Measurements from ENCODE around the gene OR6C2. TPM values are rescaled to one million over a fixed set of nuclear protein-coding genes. Genes with fewer than 3 reads are reported as not detected.

Gene OR6C2
- total RNA-seq, 1 experiment from 2014 or later, result not detected

GRCh38 chr12:55400229-55400628, 43.6 kb upstream of the OR6C2 start, which contains the start of gene OR6C65:
TSS of gene OR6C65 (plus strand) at chr12:55400529. CDS start at chr12:55400529, 0 bp downstream.
- no CpG with 5 or more reads among the region's 1 CpG for WGBS (ENCODE audit: extremely low coverage, insufficient read length, low lambda C conversion rate)
- Histone ChIP-seq H3K18ac (ENCODE audit: insufficient read length, low read depth, low read length) (no peak within 1 kb of the TSS), H2BK5ac (ENCODE audit: insufficient read length, low read length) (no peak within 1 kb of the TSS), H3K4ac (ENCODE audit: low read depth, low read length) (no peak within 1 kb of the TSS), H3K56ac (ENCODE audit: insufficient read length, low read depth, low read length) (no peak within 1 kb of the TSS), H2AFZ (ENCODE audit: low read length) (no peak within 1 kb of the TSS), H3K23me2 (ENCODE audit: insufficient read length, low read depth, low read length, poor library complexity, severe bottlenecking) (no peaks in the 10 kb centered on the region), H3K27me3 (ENCODE audit: insufficient read depth, low read length) (no peaks in the 10 kb centered on the region), H3K14ac (ENCODE audit: insufficient read depth, low read length) (no peak within 1 kb of the TSS), H3K23ac (ENCODE audit: insufficient read length, low read depth, low read length) (no peak within 1 kb of the TSS), H2BK12ac (ENCODE audit: insufficient read length, low read depth, low read length) (no peak within 1 kb of the TSS), H3K79me2 (ENCODE audit: insufficient read depth, low read length) (no peaks in the 10 kb centered on the region), H4K91ac (ENCODE audit: insufficient read length, low read depth, low read length) (no peak within 1 kb of the TSS), H3K4me1 (ENCODE audit: insufficient read depth, low read length) (no peaks in the 10 kb centered on the region), H4K8ac (replicated peaks; ENCODE audit: insufficient read length, low read depth, low read length) (no peak within 1 kb of the TSS), H3K9me3 (ENCODE audit: control insufficient read depth, low read depth, low read length) (no peaks in the 10 kb centered on the region), H2BK15ac (ENCODE audit: low read depth, low read length) (no peak within 1 kb of the TSS), H3K4me2 (ENCODE audit: insufficient read depth, insufficient read length, low read length) (no peak within 1 kb of the TSS), H3K27ac (ENCODE audit: insufficient read length, low read depth, low read length) (no peak within 1 kb of the TSS), H3K9ac (ENCODE audit: extremely low read depth, insufficient read length, low read length) (no peak within 1 kb of the TSS), H3T11ph (ENCODE audit: low read length) (no peak within 1 kb of the TSS), H2AK5ac (ENCODE audit: insufficient read length, low read length) (no peak within 1 kb of the TSS), H4K20me1 (ENCODE audit: control insufficient read depth, insufficient read depth, insufficient read length) (no peaks in the 10 kb centered on the region), H3K79me1 (ENCODE audit: insufficient read depth, low read depth, low read length, poor library complexity, severe bottlenecking) (no peaks in the 10 kb centered on the region), H2BK20ac (ENCODE audit: low read depth, low read length, poor library complexity, severe bottlenecking) (no peak within 1 kb of the TSS), H2BK120ac (ENCODE audit: low read depth, low read length, poor library complexity, severe bottlenecking) (no peak within 1 kb of the TSS), H4K5ac (ENCODE audit: insufficient read length, low read depth, low read length) (no peak within 1 kb of the TSS)
- no peak within 1 kb of the TSS for H3K27ac Mint-ChIP-seq
- H3K27me3 Mint-ChIP-seq (ENCODE audit: low read depth), result no peaks in the 10 kb centered on the region
- DNase-seq, result no peak
- H3K4me1 Mint-ChIP-seq, result no peaks in the 10 kb centered on the region
- no peaks in the 10 kb centered on the region for H3K36me3 Mint-ChIP-seq (ENCODE audit: insufficient read depth in 1 of 3, low read depth in 3 of 3)
- no peak within 1 kb of the TSS for H3K4me3 Mint-ChIP-seq
- TF ChIP-seq CTCF (conservative IDR thresholded peaks at IDR 0.05), result no peak
- no peaks in the 10 kb centered on the region; a peak in 1 of 5 replicates for H3K9me3 Mint-ChIP-seq
